GM18907 (cell line): ENCODE data around the gene PDGFRB.

Experiments
- ATAC-seq: cut with Tn5 transposase; IDR thresholded peaks from one replicate; pipeline ENCODE4 v1.9.1; 2021; ENCODE audit warnings: mild to moderate bottlenecking, moderate library complexity; ENCODE audit not compliant: unreplicated experiment

The PDGFRB gene

DNA sequence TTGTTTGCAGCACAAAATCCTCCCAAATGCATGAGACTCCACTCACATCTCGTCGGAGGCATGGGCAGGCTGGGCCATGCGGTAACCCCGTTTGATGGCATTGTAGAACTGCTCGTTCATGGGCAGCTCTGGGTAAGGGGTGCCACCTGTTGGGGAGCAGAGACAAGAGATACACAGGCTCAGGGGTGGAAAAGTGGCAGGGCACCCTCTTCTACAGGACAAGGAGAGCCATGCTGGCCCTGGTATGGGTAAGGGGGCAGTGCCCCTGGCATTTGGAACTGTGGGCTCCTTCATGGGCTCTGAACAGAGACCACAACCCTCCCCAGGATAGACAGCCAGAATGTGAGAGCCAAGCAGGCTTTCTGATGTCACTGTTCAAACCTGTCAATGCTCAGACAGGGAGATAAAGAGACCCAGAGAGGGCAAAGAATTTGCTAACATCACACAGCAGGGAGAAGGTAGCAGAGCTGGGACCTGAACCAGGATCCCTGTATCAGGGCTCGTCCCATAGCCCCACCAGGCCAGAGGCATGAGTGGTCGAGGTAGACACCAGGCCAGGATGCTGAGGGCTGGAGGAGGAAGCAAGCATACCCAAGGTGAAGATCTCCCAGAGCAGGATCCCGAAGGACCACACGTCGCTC lies 36.1 kb downstream of the PDGFRB start:
- ATAC-seq = no peak

DNA sequence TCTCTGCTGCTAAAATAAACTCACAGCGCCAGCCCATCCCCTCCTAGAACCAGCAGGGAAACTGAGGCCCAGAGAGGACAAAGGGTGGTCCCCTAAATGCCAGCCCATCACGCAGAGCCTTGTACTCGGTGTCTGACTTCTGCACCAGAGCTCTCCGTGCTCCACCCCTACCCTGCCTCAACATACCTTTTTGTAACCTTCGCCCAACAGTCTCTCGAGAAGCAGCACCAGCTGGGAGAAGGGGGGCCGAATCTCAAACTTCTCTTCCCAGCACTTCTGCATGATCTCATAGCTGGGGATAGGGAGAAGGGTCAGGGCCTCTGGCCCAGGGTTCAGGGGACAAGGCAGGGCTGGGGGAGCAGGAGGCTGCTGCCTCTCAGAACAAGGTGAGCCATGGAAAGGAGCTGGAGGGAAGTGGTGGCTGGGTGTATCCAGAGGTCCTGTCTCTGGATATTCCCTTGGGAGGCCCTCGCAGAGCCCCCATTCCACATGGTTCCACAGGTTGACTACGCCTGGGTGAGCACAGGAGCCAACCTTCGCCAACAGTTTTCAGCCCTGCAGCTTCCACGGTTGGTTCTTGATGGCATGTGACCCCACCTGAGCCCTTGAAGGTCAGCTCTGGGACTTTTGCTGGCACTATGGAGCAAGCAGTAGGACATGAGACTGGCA lies 37.0 kb downstream of the PDGFRB start:
- ATAC-seq = no peak

- ATAC-seq = no peak
Measured at GRCh38 chr5:150117945-150118560, 37.6 kb downstream of the PDGFRB start.

- no peak for ATAC-seq
Measured at GRCh38 chr5:150116667-150117400, 38.8 kb downstream of the PDGFRB start.

DNA sequence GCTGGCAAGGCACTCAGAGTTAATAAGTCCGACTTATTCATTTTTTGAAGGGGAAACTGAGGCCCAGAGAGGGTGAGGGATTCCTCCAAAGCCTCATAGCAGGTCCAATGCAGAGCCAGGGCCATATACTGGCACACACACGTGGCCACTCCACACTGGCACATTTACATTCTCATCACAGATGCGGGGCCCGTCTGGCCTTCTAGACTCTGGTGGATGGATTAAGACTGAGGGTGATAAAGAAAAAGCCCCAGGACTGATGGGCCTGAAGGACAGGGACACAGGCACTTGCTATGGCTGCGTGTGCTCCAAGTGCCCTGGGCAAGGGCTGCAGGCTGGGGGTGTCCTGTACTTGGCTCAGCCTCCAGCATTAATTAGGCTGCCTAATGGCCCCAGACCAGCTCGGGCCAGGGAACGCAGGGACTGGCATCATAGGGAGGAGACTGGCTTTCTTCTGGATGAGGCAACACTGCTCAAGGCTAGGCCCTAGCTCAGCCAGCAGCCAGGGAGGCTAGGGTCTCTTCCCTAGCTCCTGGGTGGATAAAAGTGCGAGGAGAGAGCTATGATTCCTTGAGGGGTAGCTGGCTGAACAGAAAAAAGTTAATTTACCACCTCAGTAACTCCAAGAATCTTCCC lies 40.8 kb downstream of the PDGFRB start:
- ATAC-seq = no peak

- no peak for ATAC-seq
Measured at GRCh38 chr5:150114102-150114641, 41.5 kb downstream of the PDGFRB start.

GRCh38 chr5:150113047-150113744 lies 42.4 kb downstream of the PDGFRB start:
- no peak for ATAC-seq

GRCh38 chr5:150112201-150113046 lies 43.2 kb downstream of the PDGFRB start:
- no peak for ATAC-seq

DNA sequence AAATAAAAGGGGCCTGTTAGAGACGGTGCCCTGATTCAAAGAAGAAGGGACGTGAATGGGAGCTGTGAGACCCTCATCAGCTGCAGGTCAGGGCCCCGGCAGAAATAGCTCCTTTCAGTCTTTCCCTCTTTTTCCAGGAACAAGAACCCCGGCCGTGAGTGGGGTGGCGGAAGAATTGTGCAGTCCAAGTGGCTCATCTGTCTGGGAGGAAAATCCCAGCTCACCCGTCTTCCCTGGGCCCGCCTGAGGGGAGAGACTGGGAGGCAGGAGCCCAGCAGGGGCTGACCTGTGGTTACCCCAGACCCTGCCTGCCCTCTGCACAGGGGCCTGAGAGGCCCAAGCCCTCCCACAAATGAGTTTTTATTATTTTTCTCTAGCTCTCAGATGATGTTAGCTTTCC lies 44.5 kb downstream of the PDGFRB start:
- ATAC-seq = no peak

GRCh38 chr5:150109921-150110320 lies 45.7 kb downstream of the PDGFRB start:
- no peak for ATAC-seq

- no peak for ATAC-seq
Measured at GRCh38 chr5:150108711-150109514, 46.7 kb downstream of the PDGFRB start.

DNA sequence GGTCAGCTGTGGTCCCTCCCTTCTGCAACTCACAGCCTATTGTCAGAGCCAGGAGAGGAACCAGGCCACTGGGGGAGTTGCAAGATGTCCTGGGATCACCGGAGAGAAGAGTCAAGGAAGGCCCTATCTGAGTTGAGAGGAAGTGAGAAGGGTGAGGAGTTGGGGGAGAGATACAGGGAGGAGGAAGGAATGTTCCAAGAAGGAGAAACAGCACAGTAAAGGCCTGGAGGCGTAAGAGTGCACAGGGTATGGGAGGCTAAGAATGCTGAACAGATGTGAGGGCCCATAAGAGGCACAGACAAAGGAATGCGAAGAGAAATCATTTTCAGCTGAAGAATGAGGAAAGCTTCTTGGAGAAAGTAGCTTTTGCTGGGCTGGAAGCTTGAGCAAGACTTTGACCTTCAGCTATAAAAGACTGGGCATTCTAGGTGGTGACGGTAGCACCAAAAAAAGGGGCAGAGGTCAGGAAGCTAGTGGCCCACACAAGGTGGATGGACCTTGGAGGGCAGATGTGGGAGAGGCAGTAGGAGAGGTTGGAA lies 47.7 kb downstream of the PDGFRB start:
- ATAC-seq = no peak

DNA sequence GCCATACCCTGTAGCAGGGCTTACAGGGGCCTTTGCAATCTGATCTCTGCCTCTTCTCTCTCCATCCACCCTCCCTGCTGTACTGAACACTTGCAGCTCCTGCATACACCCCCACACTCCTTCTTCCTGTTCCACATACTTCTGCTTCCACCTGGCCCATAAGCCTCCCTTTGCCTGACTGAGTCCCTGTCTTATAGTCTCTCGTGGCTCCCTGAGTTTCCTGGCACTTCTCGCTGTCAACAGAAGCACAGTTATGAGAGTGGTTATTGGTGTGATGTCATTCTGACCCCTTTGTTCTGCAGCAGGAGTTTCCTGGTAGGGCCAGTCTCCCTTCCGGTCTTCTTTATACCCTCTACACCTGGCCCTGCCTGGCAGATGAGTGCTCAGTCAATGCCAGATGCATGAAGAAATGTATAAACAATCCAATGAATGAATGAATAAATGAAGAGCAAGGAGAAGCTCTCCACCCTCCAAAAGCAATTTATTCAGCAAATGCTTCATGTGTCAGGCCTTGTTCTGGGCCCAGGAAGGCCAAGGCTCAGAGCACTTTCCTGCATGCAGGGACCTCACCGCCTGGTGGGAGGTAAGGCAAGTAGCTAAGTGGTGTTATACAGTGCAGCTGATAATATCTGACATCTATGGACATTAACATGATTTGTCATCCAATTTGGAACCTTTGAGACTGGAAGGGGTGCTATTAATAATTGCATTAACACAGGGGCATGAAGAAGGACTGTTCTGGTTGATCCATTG lies 48.8 kb downstream of the PDGFRB start:
- no peak for ATAC-seq

- no peak for ATAC-seq
Measured at GRCh38 chr5:150105928-150106615, 49.6 kb downstream of the PDGFRB start.

DNA sequence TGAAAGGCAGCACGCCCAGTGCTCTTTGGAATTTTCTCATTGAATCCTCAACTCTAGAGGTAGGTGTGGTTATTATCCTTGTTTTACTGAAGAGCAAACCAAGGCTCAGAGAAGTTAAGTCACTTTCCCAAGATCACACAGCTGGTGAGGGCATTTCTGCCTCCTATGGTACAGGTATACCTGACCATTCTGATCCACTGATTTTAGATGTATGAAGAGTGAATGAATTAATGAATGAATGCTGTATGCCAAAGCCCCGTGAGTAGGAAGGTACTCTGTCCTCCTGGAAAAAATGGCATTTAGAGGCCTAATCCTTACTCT lies 51.1 kb downstream of the PDGFRB start:
- no peak for ATAC-seq

- ATAC-seq = no peak
Measured at GRCh38 chr5:150103678-150104549, 51.7 kb downstream of the PDGFRB start.
